GM18502 (cell line): ENCODE measurements around the gene SPAG17.

ENCODE experiments used
- ATAC-seq: cut with Tn5 transposase; IDR thresholded peaks from one replicate; pipeline ENCODE4 v1.9.1; 2021; ENCODE audit warnings: mild to moderate bottlenecking; ENCODE audit not compliant: unreplicated experiment, poor library complexity

Gene SPAG17

GRCh38 chr1:118123116-118123839, 61.8 kb downstream of the SPAG17 start:
- no peak for ATAC-seq

GRCh38 chr1:118122234-118123004, 62.6 kb downstream of the SPAG17 start:
- no peak for ATAC-seq

- ATAC-seq: no peak
Observed at GRCh38 chr1:118118873-118119463, 66.1 kb downstream of the SPAG17 start.

- no peak for ATAC-seq
Observed at GRCh38 chr1:118118469-118118868, 66.6 kb downstream of the SPAG17 start.

GRCh38 chr1:118117521-118117920, 67.5 kb downstream of the SPAG17 start:
- ATAC-seq: no peak

- ATAC-seq: no peak
Observed at GRCh38 chr1:118116909-118117308, 68.1 kb downstream of the SPAG17 start.

- ATAC-seq: no peak
Observed at GRCh38 chr1:118116401-118116800, 68.6 kb downstream of the SPAG17 start.

GRCh38 chr1:118115567-118116295, 69.3 kb downstream of the SPAG17 start:
- ATAC-seq: no peak

- ATAC-seq: no peak
Observed at GRCh38 chr1:118113261-118113660, 71.8 kb downstream of the SPAG17 start.

GRCh38 chr1:118110580-118110979, 74.4 kb downstream of the SPAG17 start:
- no peak for ATAC-seq

- no peak for ATAC-seq
Observed at GRCh38 chr1:118104951-118105350, 80.1 kb downstream of the SPAG17 start.

- ATAC-seq: no peak
Observed at GRCh38 chr1:118102445-118102844, 82.6 kb downstream of the SPAG17 start.

- no peak for ATAC-seq
Observed at GRCh38 chr1:118101999-118102398, 83.0 kb downstream of the SPAG17 start.

- ATAC-seq: no peak
Observed at GRCh38 chr1:118101515-118101844, 83.5 kb downstream of the SPAG17 start.

GRCh38 chr1:118100686-118101514, 84.1 kb downstream of the SPAG17 start:
- ATAC-seq: no peak

- no peak for ATAC-seq
Observed at GRCh38 chr1:118099686-118100085, 85.3 kb downstream of the SPAG17 start.

GRCh38 chr1:118097622-118098348, 87.2 kb downstream of the SPAG17 start:
- ATAC-seq: no peak

GRCh38 chr1:118093017-118093416, 92.0 kb downstream of the SPAG17 start:
- no peak for ATAC-seq

- no peak for ATAC-seq
Observed at GRCh38 chr1:118090130-118090529, 94.9 kb downstream of the SPAG17 start.
